Inflammatory macrophage treated with lipopolysaccharide for 4 hours (primary cell): ENCODE measurements around the gene ANKRD23.

Experiments used
- DNase-seq: peaks from one replicate; pipeline ENCODE4 v3.0.0-alpha.2; 2020

The ANKRD23 gene

GRCh38 chr2:96877042-96877451 lies 33.2 kb upstream of the ANKRD23 start:
- DNase-seq = no peak

DNA sequence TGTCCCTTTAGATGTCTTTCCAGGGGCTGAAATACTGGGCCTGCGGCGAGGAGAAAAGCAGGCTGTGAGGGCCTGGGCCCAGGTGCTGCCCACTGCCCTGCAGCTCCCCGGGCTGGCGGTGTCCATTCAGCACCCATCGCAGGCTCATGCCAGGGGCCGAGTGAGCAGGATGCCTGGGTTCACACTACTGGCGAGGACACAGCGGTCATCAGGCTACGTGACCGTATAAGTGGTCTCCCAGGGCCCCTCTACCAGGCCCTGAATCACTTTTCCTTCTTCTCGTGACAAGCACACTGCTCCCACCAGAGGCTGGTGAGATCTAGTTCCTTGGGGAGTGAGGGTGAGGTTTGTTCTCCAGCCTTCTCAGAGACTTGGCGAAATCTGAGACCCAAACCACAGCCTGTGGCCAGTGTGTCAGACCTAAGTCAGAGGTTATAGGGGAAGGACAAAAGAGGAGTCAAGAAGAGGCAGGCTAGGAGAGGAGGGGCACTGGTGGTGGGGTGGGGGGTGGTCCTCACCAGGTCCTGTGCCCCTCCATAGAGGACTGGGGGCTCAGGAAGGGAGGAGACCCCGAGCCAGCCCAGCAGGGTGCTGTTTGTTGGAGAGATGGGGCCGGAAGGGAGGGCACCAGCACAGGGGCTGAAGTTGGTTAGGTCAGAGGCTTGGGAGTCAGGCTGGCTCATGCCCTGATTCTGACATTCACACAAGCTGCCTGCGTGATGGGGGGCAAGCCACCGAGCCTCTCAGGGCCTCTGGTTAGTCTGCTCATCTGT lies 32.6 kb upstream of the ANKRD23 start:
- no peak for DNase-seq

DNA sequence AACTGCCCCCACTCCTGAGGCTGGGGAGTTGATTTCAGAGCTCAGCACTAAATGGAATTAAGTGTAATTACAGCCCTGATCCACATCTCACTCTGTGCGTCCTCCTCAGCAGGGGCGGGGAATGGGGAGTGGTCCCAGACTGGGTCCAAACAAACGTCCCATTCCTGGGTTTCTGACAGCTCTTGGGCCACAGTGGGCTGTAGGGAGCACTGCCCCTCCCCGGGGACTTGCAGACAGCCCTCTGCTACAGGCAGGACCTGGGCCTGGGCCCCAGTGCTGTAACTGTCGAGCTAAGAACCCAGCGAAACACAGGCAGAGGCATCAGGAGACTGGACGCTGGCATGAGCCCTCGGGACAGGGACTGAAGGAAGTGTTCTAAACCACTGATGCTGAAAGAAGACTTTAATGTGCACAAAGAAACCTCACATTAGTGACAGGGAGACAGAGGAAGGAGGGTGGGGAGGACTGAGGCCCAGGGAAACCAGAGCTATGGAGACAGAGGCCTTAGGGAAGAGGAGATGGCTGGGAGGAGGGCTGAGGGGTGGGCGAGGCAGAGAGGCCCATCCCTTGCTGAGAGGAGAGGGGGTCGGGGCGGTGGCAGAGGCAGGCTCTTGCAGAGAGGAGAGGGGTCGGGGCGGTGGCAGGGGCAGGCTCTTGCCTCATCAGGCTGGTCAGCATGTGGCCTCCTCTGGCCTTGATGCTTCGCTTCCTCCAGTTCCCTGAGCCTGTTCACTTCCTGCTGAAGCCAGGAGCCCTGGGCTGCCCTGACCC lies 31.9 kb upstream of the ANKRD23 start:
- DNase-seq = no peak

DNA sequence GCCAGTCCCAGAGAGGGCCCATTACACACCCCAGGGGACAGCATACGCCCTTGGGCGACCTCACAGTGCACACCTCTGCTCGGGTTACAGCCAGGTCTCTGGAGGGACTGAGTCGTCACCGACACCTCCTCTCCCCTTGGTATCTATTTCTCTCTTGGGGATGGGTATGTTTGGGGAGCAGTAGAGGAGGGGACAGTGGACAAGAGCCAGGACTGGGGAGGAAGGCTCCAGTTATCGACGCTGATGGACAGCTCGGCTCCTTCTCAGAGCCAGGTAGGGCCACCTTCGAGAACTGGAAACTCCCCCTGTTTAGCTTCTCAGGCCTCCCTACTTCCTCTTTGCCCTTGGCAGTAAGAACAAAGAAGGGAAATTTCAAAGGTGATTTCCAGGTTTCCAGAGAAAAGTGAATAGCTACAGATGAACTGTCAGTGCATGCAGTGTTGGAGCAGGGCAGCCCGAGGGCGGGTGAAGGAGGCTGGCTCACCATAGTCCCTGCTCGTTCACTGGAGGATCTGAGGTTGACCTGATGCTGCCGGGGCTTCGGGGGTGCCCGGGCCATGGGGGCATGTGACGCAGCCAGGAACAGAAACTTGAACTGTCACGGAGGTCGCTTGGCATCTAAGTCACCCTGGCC lies 30.5 kb upstream of the ANKRD23 start:
- DNase-seq = peak; percentile 22

DNA sequence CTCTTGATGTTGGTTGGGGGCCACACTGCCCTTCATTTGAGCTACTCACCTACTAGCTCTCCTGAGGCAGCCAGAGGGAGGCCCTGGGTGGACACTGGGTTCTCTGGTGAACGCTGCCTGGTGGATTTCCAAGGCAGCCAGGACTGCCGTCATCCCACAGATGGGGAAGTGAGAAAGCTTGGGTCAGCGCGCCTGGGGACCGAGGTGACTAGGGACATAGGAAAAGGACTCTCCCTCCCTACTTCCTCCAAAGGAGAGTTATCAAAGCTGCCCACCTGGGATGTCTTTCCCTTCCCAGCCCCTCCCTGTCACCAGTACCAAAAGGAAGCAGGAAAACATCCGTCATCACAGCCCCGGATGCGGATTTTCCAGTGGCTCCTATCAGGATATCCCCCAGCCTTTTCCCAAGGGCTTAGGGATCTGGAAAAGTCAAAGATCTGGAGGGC lies 29.9 kb upstream of the ANKRD23 start:
- peak; percentile 84 for DNase-seq

DNA sequence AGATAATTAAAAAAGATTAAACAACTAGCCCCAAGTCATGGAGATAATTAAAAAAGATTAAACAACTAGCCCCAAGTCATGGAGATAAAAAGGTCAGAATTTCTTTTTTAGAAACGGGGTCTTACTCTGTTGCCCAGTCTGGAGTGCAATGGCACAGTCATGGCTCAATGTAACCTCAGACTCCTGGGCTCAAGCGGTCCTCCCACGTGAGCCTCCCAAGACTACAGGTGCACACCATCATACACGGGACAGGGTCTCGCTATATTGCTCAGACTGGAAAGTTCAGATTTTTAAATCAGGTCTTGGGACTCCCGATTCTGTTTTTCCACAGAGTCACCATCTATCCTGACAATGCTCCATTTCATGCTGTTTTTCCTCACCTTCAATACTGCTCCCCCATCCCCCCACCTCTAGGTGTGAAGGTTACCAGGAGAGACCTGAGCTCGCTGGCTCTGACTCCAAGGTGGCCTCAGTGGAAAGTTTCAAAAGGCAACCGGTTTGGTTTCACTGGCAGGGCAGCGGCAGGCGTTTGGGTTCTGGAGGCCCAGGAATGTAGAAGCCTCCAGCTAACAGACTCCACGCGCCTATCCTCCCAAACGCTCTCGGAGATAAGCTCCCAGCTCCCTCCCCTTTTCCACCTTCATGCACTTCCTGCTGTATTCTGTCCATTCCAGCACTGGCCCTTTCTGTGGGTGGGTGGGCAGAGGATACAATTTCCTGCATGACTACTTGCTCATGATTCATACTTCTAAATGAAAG lies 28.9 kb upstream of the ANKRD23 start:
- no peak for DNase-seq

GRCh38 chr2:96870626-96871255 lies 26.9 kb upstream of the ANKRD23 start:
- DNase-seq = no peak

- DNase-seq = no peak
These were observed 26.2 kb upstream of the ANKRD23 start, which contains the start of gene SEMA4C for GRCh38 chr2:96869822-96870625. TSS of gene SEMA4C (minus strand) at chr2:96870080. CDS start at chr2:96867886, 2,194 bp downstream.

DNA sequence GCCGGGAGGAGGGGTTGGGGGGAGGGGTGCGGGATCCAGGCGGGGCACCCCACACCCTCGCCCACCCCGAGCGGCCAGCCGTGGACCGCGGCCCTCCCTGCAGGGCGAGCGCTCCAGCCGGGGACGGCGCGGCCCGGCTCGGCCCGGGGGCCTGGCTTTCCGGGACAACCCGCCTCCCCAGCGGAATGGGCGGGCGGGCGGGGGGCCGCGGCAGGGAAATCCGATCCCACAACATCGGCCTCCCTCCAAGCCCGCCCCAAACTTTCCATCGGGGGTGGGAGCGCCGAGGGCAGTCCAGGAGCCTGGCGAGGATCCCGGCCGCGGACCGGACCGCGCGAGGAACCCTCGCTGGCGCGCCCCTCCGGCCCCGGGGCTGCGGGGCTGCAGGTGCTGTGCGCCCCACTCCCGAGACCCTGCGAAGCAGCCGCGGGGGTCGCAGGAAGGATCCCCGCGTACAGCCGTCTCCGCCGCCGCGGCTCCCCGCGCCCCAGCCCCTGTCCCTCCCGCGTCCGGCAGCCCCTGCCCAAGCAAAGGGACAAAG lies 25.5 kb upstream of the ANKRD23 start:
- DNase-seq = no peak

DNA sequence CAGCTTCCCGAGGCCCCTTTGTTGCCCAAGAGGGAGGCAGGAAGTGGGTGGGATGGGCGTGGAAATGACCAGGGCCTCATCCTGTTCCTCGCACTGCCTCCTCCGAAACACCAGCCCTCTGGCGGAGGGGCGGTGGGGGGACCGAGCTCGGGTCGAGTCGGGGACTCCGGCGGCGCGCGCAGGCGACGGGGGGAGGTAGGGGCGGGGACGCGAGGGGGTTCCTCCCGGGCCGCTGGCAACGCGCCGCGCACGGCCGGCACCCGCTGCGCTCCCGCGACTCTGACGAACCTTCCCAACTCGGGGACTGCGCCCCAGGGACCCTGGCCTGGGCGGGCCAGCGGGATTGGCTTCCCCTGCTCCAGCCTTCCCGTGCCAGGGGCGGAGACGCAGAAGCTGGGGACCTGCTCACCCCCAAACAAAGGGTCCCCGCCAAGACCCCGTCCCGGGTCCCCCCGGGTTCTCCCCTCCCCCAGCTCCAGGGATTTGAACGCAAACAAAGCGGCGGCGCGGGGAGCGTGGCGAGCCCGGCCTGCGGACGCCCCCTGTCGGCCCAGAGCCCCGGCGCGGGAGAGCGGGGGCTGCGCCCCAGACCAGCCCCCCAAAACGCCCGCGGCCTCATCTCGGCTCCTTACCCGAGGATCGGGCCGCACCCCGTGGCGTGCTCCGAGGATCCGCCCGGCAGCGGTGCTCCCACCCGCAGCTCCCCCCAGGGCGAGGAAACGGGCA lies 24.9 kb upstream of the ANKRD23 start:
- DNase-seq = peak; percentile 38

DNA sequence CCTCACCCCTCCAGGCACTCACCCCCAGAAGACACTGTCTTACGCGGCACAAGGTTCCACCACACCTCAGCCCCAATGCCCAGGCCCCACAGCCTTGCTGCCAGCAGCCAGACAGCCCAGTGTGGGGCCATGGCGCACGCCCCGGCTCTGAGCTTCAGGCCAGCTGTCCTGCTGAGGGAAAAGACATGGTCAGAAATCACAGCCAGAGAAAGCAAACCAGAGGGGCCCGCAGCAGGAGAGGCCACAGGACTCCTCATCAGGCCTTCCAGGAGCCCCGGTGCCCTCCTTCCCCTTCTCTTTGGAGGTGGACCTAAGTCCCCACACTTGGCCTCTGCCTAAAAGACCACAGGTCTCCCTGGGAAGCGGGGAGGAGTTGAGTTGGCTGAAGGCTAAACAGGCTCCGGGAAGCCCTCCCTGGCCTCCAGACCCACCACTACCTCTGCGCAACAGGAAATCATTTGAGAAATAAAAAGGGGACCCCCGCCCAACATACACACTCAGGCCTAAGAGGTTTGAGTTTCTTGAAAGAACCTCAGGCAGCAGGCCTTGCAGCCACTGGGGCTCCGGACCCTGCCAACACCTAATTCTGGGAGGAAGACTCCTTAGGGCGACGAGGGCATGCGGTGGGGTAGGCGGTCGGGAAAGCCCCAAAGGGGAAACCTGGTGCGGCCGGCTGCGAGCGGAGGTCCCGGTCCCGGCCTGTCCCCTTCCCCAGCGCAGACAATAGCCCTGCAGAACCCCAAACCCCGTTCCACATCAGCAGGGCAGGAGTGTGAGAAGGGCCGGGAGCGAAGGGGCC lies 24.1 kb upstream of the ANKRD23 start:
- DNase-seq = no peak

DNA sequence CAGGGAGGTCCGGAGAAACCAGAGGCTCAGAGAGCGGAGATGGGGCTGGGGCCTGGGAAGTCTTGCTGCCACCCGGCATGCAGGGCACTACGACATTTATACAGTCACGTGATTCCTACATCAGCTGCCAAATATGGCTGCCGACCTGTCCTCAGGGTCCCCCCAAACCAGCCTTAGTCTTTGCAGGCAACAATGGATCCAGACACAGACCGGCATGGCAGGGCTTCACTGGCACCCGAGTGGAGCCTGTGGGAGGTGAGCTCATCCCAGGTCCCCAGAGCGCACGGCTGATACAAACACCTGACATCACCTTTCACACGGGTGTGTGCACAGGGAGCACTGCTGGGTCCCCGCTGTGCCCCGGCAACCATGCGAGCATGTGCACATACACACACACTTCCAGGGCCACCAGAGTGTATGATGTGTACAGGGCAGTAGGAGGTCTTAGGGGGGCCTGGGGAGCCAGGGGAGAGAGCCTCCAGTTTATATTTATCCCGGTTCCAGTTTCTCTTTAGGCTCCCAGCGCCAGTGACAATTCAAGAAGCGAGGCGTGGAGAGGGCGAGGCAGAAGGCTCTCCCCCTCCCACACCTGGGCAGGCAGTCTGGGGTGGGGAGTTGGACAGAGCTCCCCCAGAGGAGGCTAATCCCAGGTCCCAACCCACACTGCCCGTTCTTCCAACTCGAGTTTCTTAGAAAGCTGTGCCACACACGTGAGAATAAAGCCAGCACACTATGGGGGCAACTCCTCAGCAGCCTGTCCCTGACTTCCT lies 23.4 kb upstream of the ANKRD23 start:
- DNase-seq = no peak

DNA sequence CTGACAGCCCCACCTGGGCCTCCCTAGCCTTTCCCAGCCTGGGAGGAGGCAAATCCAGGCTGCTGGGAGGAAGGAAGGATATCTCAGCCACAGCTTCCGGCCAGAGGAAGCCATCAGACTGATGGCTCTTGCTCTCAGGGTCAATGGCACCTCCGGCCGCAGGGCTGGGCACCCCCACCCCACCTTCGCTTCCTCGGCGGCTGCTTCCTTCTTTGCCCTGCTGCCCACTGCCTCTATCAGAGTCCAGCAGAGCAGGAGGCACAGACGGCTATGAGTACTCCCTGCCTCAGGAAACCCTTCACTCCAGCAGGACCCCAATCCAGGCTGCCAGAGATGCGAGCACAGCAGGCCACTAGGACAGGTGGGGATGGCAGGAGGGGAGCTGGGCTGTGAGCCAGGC lies 22.8 kb upstream of the ANKRD23 start:
- DNase-seq = no peak

- DNase-seq = no peak
These were observed 22.3 kb upstream of the ANKRD23 start for GRCh38 chr2:96866149-96866548.

DNA sequence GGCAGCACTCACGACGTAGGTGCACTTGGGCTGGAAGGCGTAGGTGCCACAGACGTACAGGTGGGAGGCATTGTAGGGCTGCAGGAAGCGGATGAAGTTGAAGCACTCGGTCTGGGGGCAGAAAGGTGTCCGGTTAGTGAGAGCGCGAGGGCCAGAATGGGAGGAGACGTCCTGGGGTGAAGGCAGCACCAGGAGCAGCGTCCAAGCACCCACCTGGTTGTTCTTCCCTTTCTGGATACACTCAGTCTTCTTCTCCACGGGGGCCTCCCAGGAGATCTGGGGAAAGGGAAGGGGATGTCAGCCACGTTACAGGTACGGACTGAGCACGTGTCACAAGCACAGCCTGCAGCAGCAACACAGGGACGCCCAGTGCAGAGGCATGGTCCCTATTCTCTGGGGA lies 21.8 kb upstream of the ANKRD23 start:
- no peak for DNase-seq

DNA sequence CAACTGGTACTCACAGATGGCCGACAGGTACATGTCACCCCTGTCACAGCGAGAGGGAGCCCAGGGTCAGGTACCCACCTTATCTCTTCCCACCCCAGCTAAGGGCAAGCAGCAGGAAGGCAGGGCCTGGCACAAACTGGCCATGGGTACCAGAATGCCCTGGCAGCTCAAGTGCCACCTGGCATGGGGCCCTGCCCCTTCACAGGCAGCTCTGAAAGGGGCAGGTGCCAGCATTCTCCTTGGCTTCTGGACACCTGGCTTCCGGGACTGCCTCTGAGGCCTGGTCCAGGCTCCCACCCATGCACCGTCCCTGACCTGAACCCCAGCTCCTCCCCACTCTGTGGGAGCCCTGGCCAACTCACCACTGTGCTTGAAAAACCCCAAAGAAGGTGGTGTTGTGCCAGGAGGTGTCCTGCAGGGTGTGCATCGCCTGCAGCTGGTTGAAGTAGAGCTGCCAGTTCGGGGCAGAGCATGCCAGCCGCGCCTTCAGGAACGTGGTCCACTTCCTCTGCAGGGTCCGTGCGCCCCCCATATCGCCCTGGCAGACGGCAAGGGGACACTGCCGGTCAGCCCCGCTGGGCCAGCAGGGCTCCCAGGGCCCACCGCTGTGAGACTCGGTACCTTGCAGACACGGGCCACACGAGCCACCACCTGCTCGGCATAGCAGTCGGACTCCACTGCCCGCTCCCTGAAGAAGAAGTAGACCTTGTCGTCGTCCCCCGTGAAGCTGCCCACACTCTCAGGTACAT lies 20.7 kb upstream of the ANKRD23 start:
- DNase-seq = no peak

DNA sequence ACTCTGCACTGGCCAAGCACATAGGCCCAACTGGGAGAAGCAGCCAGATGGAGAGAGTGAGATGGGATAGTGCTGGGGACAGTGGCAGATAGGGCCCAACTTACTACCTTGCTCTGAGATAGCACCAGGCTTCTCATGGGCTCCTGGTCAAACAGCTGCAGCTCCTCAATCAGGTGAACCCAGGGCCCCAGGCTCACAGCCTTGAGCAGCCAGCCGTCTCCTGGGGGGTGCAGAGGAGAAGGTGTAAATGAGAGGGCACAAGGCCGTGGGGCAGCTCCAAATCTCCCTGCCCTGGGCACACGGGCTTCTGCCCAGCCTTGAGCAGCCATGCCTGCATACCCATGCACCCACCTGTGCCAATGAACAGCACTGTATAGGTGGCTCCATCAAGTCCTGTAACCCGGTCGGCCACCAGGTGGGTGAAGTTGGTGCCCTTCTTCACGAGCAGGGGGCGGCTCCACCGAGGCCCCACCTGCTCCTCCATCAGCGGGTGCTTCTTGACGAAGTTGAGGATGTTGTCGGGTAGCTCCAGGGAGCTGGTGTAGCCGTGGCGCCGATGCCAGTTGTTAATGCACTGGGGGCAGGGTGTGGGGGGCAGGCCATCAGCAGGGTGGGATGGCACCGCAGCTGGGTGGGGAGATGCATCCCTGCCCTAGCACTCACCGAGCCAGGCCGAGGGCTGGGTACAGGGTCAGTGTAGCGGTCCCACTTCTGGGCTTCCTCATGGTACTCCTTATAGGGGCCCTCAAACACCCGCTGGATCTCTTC lies 19.9 kb upstream of the ANKRD23 start:
- DNase-seq = no peak
